AG09319 (cell line): ENCODE results near the gene DHFR2.

Experiments used
- DNase-seq: peaks from one replicate; pipeline ENCODE4 v3.0.0-alpha.2; 2010; ENCODE audit warnings: low read depth; ENCODE audit errors: extremely low read depth
- TF ChIP-seq, protein P1 (sequence below): IDR thresholded peaks from 2 replicates; pipeline ENCODE4 v1.5.1; 2011; ENCODE audit warnings: low read depth, mild to moderate bottlenecking, inconsistent platforms, low read length, moderate library complexity

Gene DHFR2

DNA sequence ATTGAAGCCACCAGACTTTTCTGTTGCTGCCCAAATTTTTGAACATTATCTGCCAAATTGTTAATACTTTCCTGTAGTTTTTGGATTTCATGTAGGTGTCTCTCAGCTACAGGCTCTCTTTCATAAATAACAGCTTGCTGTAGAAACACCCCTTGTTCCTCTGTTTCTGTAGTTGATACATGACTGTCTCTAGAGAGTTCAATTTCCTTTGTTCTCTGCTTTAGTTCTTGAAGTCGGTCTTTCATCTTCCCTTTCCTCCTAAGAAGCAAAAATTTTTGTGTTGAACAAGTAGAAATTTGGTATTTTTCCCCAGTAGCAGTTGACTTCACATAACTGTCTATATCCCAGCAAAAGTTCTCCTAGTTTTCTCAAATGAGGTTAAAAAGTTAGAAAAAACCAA, 47.7 kb downstream of the DHFR2 start:
- no peak for DNase-seq
- TF ChIP-seq, protein P1, sequence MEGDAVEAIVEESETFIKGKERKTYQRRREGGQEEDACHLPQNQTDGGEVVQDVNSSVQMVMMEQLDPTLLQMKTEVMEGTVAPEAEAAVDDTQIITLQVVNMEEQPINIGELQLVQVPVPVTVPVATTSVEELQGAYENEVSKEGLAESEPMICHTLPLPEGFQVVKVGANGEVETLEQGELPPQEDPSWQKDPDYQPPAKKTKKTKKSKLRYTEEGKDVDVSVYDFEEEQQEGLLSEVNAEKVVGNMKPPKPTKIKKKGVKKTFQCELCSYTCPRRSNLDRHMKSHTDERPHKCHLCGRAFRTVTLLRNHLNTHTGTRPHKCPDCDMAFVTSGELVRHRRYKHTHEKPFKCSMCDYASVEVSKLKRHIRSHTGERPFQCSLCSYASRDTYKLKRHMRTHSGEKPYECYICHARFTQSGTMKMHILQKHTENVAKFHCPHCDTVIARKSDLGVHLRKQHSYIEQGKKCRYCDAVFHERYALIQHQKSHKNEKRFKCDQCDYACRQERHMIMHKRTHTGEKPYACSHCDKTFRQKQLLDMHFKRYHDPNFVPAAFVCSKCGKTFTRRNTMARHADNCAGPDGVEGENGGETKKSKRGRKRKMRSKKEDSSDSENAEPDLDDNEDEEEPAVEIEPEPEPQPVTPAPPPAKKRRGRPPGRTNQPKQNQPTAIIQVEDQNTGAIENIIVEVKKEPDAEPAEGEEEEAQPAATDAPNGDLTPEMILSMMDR: no peak

DNA sequence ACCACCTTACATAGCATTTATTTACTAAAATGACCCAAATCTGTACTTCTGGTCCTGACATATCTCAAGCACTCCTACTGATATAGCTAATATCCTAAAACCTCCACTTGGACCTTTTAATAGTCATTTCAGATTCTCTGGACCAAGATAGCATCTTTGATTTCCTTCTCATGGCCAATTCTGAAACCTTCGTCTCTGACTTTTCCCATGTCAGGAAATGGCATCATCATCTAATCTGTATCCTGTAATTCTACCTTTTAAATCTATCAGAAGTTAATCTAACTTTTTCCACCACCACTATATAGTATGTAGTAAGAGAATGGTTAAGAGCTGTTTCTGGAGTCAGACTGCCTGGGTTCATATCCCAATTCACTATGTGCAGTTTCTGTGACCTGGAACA, 50.5 kb downstream of the DHFR2 start:
- DNase-seq: no peak
- TF ChIP-seq, protein P1: no peak

DNA sequence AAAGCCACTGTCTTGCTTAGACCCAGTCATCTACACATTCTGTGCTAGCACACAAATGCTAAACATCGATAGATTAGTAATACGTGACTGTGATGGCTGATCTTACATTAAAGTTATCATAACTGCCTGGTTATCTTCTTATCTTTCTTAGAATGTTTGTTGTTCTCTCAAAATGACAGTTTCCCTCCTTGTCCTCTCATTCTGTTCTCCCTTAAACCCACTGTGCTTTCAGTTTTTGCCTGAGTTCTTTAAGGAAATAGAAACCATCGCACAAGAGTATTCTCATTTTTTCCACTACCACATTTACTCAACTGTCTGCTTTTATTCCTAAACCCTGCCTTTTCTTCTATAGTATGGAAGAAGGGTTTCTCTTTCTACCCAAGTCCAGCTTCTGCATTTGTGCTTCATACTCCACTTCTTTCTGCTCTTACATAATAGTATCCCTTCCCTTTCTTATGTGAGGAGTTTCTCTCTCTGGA, 51.4 kb downstream of the DHFR2 start:
- DNase-seq: no peak
- TF ChIP-seq, protein P1: no peak

DNA sequence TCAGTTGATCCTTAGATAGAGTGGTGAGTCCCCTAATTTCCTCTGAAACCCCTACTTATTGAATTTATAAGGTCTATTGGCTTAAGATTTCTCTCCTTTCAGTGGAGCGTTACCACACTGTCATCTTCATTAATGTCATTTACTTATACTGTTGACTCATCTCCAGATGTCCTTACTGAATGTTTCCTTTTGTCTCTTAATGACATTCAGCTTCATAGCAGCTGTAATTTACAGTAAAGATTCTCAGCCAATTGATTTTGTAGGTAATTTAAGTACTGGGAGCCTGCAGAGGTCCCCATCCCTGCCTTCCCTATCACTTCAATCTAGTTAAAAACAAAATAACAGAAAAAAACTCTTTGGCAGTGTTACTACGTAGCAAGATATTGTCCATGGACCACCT, 53.1 kb downstream of the DHFR2 start:
- TF ChIP-seq, protein P1: no peak
- DNase-seq: no peak

DNA sequence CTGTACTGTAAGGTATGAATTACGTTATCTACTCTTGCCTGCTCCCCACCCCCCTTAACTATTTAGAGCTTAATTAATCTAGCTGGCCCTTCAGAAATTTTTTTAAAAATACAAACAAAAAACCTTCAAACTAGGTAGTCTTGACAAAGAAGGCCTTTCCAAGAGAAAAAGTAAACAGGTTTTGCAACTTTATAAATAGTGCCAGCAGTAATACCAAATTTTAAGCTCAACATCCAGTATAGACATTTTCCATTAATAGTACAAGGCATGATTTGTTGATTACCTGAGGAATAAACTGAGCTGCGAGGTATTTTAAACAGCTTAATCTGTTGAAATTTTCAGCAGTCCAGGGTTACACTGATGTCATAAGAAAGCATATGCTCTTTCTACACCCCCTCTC, 54.5 kb downstream of the DHFR2 start:
- TF ChIP-seq, protein P1: no peak
- no peak for DNase-seq
